HG02588 (cell line): ENCODE results near the gene CCM2L.

ENCODE experiments used
- ATAC-seq: cut with Tn5 transposase; IDR thresholded peaks from one replicate; pipeline ENCODE4 v1.9.1; 2021; ENCODE audit warnings: mild to moderate bottlenecking, moderate library complexity; ENCODE audit not compliant: unreplicated experiment

Gene CCM2L

GRCh38 chr20:31992086-31992485, 18.2 kb upstream of the CCM2L start:
- no peak for ATAC-seq

- no peak for ATAC-seq
Measured at GRCh38 chr20:31996996-31997395, 13.2 kb upstream of the CCM2L start.

GRCh38 chr20:31998246-31998645, 12.0 kb upstream of the CCM2L start:
- ATAC-seq: no peak

GRCh38 chr20:32003325-32003724, 6.9 kb upstream of the CCM2L start:
- no peak for ATAC-seq

GRCh38 chr20:32004963-32005362, 5.3 kb upstream of the CCM2L start:
- no peak for ATAC-seq

- ATAC-seq: no peak
Measured at GRCh38 chr20:32006053-32006452, 4.2 kb upstream of the CCM2L start.

- no peak for ATAC-seq
Measured at GRCh38 chr20:32006841-32007786, 3.1 kb upstream of the CCM2L start.

- ATAC-seq: no peak
Measured at GRCh38 chr20:32007787-32008616, 2.2 kb upstream of the CCM2L start.

GRCh38 chr20:32009564-32009963, 674 bp upstream of the CCM2L start:
- ATAC-seq: no peak

GRCh38 chr20:32010666-32011065, 428 bp downstream of the CCM2L start:
- no peak for ATAC-seq

- ATAC-seq: no peak
Measured at GRCh38 chr20:32012159-32012688, 2.0 kb downstream of the CCM2L start.

GRCh38 chr20:32013326-32013725, 3.1 kb downstream of the CCM2L start:
- no peak for ATAC-seq

GRCh38 chr20:32017711-32018251, 7.5 kb downstream of the CCM2L start:
- ATAC-seq: no peak

- peak; percentile 39 for ATAC-seq
Measured at GRCh38 chr20:32018269-32019155, 8.3 kb downstream of the CCM2L start.

- ATAC-seq: no peak
Measured at GRCh38 chr20:32019156-32019510, 8.9 kb downstream of the CCM2L start.

GRCh38 chr20:32019563-32020463, 9.6 kb downstream of the CCM2L start:
- no peak for ATAC-seq

- ATAC-seq: no peak
Measured at GRCh38 chr20:32021091-32021490, 10.9 kb downstream of the CCM2L start.

GRCh38 chr20:32024683-32025295, 14.6 kb downstream of the CCM2L start:
- no peak for ATAC-seq

GRCh38 chr20:32027643-32028042, 17.4 kb downstream of the CCM2L start:
- no peak for ATAC-seq
